ENCODE data around the gene PAQR5. TPM values are rescaled to one million over a fixed set of nuclear protein-coding genes. Genes with fewer than 3 reads are reported as not detected.

PAQR5 gene
- total RNA-seq, 1 donor from 2014 or later = not detected

DNA sequence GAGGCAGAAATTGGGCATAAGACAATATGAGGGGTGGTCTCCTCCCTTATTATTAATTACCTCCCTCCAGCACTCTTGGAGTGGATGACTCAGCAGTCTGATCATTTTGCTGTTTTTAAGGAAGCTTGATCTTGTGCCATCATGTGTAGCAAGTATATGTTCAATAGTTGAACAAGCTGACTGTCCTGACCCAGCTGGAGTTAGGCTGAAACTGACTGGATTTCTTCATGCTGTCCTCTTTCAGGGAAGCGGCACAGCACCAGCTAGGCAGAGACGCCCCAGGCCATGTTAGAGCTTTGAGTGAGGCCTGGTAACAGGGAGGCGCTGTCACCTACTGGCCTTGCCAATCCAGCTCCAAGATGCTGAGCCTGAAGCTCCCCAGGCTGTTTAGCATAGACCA, 61.0 kb downstream of the PAQR5 start:
- Mint-ChIP-seq H3K36me3 (ENCODE audit: low read depth) (no peaks in the 10 kb centered on the region), H3K27ac (no peak overlapping the region), H3K4me3 (no peak overlapping the region), H3K4me1 (no peaks in the 10 kb centered on the region), H3K9me3 (no peaks in the 10 kb centered on the region), H3K27me3 (peaks cover 6% of the 10 kb centered on the region)
- DNase-seq (no peak), ATAC-seq (ENCODE audit: low read depth) (no peak)
- POLR2A ChIA-PET = no interaction called here
- CTCF ChIA-PET = no interaction called here
- intact Hi-C loops (cut with micrococcal nuclease) = no loop called here
- TF ChIP-seq, protein P1, sequence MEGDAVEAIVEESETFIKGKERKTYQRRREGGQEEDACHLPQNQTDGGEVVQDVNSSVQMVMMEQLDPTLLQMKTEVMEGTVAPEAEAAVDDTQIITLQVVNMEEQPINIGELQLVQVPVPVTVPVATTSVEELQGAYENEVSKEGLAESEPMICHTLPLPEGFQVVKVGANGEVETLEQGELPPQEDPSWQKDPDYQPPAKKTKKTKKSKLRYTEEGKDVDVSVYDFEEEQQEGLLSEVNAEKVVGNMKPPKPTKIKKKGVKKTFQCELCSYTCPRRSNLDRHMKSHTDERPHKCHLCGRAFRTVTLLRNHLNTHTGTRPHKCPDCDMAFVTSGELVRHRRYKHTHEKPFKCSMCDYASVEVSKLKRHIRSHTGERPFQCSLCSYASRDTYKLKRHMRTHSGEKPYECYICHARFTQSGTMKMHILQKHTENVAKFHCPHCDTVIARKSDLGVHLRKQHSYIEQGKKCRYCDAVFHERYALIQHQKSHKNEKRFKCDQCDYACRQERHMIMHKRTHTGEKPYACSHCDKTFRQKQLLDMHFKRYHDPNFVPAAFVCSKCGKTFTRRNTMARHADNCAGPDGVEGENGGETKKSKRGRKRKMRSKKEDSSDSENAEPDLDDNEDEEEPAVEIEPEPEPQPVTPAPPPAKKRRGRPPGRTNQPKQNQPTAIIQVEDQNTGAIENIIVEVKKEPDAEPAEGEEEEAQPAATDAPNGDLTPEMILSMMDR (IDR thresholded peaks at IDR 0.05) = no peak

DNA sequence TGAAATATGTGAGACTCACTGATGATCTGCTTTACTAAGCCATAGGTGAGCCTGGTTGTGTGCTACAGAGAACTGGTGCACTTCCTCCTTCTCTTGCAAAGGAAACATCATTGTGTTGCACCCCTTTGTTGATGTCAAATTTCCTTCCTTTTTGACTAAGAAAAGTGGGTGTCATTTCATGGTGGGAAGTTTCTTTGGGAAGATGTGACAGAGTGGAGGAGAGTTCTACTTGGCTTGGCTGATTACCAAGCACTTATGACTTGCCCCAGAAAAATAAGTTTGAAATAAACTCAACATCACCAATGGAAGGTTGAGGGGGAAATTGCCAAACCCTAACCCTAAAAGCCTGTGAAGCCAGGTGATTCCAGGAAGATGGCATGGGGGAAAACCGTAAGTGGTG, 61.9 kb downstream of the PAQR5 start:
- Mint-ChIP-seq H3K4me1 (no peaks in the 10 kb centered on the region), H3K27ac (no peak overlapping the region), H3K4me3 (no peak overlapping the region), H3K27me3 (peaks cover 6% of the 10 kb centered on the region), H3K9me3 (no peaks in the 10 kb centered on the region), H3K36me3 (ENCODE audit: low read depth) (no peaks in the 10 kb centered on the region)
- POLR2A ChIA-PET = no interaction called here
- CTCF ChIA-PET = no interaction called here
- intact Hi-C loops (cut with micrococcal nuclease) = no loop called here
- TF ChIP-seq, protein P1 (IDR thresholded peaks at IDR 0.05) = no peak
- ATAC-seq (ENCODE audit: low read depth) (no peak), DNase-seq (no peak)

GRCh38 chr15:69367236-69367635, 68.5 kb downstream of the PAQR5 start:
- ATAC-seq (ENCODE audit: low read depth) = no peak
- ChIA-PET POLR2A (no interaction called here), CTCF (no interaction called here)

DNA sequence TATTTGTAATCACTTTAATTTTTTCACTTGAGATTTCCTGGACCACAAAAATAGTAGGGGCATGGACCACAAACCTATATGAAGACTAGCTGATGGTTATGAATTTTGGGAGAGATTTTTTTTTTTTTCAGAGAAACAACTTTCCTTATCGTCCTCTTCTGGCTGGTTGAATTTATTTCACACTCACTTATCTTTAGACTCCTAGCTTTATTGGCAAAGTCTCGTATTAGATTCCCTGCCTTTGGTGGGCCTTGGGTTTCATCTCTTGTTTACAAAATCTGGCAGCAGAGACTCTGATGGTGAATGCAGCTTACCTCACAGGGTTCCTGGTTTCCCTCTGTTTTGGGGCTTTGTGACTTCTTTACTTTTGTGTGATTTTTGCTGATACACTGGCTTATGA, 70.9 kb downstream of the PAQR5 start:
- TF ChIP-seq, protein P1 (IDR thresholded peaks at IDR 0.05) = no peak
- ATAC-seq (ENCODE audit: low read depth) = no peak
- no peak for DNase-seq
- Mint-ChIP-seq H3K27ac (no peak overlapping the region), H3K36me3 (ENCODE audit: low read depth) (no peaks in the 10 kb centered on the region), H3K9me3 (no peaks in the 10 kb centered on the region), H3K4me3 (no peak overlapping the region), H3K27me3 (peaks cover 20% of the 10 kb centered on the region), H3K4me1 (no peaks in the 10 kb centered on the region)
- intact Hi-C loops (cut with micrococcal nuclease) = no loop called here
- ChIA-PET CTCF (interaction anchor here (1.3 kb wide), 1 partner anchor 21 kb away, joined by 4 read pairs; no protein-coding TSS in a partner anchor), POLR2A (no interaction called here)

More at GRCh38 chr15:69367236-69367635, 68.5 kb downstream of the PAQR5 start:
- H3K9me3 Mint-ChIP-seq = no peaks in the 10 kb centered on the region
- no peak overlapping the region for H3K27ac Mint-ChIP-seq
- no peaks in the 10 kb centered on the region for H3K4me1 Mint-ChIP-seq
- no peak overlapping the region for H3K4me3 Mint-ChIP-seq
- peaks cover 17% of the 10 kb centered on the region for H3K27me3 Mint-ChIP-seq
- no peak for DNase-seq
- intact Hi-C loops (cut with micrococcal nuclease) = no loop called here
- TF ChIP-seq, protein P1 (IDR thresholded peaks at IDR 0.05) = no peak
- H3K36me3 Mint-ChIP-seq (ENCODE audit: low read depth) = no peaks in the 10 kb centered on the region

DNA sequence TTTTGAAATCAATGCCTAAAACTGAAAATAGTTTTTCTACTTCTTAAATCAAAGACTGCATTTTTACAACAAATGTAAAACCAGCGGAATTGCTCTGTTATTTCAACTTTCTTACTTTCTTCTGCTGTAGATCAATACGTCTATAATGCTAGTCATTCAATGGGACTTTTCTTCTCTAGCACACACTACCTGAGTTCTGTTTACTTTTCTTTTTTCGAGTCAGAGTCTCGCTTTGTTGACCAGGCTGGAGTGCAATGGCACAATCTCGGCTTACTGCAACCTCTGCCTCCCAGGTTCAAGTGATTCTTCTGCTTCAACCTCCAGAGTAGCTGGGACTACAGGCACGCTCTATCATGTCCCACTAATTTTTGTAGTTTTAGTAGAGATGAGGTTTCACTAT, 74.7 kb downstream of the PAQR5 start:
- TF ChIP-seq, protein P1 (IDR thresholded peaks at IDR 0.05) = no peak
- no peaks in the 10 kb centered on the region for H3K36me3 Mint-ChIP-seq (ENCODE audit: low read depth)

More for the DNA sequence above, 74.7 kb downstream of the PAQR5 start:
- no peaks in the 10 kb centered on the region for H3K9me3 Mint-ChIP-seq
- H3K4me3 Mint-ChIP-seq = no peak overlapping the region
- ChIA-PET POLR2A (no interaction called here), CTCF (no interaction called here)
- no peak for ATAC-seq (ENCODE audit: low read depth)
- intact Hi-C loops (cut with micrococcal nuclease) = no loop called here
- H3K27me3 Mint-ChIP-seq = peaks cover 33% of the 10 kb centered on the region
- H3K4me1 Mint-ChIP-seq = no peaks in the 10 kb centered on the region
- no peak for DNase-seq
- H3K27ac Mint-ChIP-seq = no peak overlapping the region

Measured in activated B cell treated with CpG ODN at 0.5 μM for 24 hours (primary cell).